Ammon's horn (tissue), 1 donor: ENCODE results near the gene EDAR.

Source experiments
- DNase-seq: peaks from one replicate; pipeline ENCODE4 v3.0.0-alpha.2; 2016; ENCODE audit warnings: low spot score

The EDAR gene

DNA sequence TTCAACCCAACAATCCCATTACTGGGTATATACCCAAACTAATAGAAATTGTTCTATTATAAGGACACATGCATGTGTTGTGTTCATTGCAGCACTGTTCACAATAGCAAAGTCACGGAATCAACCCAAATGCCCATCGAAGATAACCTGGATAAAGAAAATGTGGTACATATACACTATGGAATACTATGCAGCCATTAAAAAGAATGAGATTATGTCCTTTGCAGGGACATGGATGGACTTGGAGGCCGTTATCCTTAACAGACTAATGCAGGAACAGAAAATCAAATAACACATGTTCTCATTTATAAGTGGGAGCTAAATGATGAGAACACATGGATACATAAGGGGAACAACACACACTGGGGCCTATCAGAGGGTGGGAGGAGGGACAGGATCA lies 136.6 kb downstream of the EDAR start:
- DNase-seq, result no peak

DNA sequence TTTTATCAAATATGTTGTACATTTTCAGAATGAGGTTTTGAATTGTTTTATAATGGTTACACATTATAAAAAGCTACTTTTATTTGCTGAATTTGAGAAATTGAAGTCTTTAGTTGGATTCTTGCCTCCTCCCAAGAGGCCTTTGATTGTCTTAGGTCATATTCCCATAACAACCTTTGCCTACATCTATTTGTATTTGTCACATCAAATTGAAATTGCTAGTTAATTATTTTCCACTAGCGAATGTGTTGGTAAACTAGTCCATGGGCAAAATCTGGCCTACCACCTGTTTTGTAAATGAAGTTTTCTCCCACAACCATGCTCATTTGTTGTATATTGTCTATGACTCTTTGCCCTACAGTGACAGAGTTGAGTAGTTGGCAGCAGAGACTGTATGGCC lies 142.0 kb downstream of the EDAR start:
- DNase-seq, result no peak

DNA sequence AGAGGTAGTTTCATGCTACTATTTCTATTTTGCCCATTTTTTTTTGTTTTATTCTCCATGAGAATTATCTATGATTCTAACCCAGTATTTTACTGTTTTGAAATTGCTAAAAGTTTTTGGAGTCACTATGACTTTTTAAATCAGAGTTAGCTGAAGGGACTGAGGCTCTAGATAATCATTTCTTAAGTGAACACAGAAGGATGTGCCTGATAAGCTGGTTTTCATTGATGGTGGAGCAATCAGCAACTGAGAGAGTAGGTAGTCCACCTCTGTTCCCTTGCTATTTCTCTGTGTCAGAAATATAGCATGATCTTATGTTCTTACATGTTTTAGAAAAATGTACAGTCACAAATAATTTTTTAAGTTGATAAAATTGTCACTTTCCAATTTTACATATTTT lies 143.1 kb downstream of the EDAR start:
- DNase-seq, result no peak
